ENCODE data around the gene SPRED2.

- TF ChIP-seq EGR1 (IDR thresholded peaks at IDR 0.05; ENCODE audit: low read depth in 2 of 2) (no peak), CTCF (IDR thresholded peaks at IDR 0.05; ENCODE audit: low read depth, low read length, missing input control) (no peak), REST (IDR thresholded peaks at IDR 0.05) (no peak), MAX (IDR thresholded peaks at IDR 0.05) (no peak), RAD21 (IDR thresholded peaks at IDR 0.05) (no peak), FOXA2 (IDR thresholded peaks at IDR 0.05) (no peak)
Measured at GRCh38 chr2:65339648-65340047, 92.8 kb downstream of the SPRED2 start.
